A549 treated with GW870086 at 1 μM for 4 hours (cell line): ENCODE measurements around the gene SPANXN4. TPM values are rescaled to one million over a fixed set of nuclear protein-coding genes. Genes with fewer than 3 reads are reported as not detected.

ENCODE experiments used
- total RNA-seq: library from RNA; stranded (reverse); fragments of 200-300 nt; extraction: Qiagen RNA extraction; gene quantifications from 5 replicates; pipeline ENCODE4 v1.2.3, GENCODE V29; 2022; ENCODE audit warnings: low read depth

Gene SPANXN4, protein sequence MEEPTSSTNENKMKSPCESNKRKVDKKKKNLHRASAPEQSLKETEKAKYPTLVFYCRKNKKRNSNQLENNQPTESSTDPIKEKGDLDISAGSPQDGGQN
- total RNA-seq: not detected in 5 replicates

DNA sequence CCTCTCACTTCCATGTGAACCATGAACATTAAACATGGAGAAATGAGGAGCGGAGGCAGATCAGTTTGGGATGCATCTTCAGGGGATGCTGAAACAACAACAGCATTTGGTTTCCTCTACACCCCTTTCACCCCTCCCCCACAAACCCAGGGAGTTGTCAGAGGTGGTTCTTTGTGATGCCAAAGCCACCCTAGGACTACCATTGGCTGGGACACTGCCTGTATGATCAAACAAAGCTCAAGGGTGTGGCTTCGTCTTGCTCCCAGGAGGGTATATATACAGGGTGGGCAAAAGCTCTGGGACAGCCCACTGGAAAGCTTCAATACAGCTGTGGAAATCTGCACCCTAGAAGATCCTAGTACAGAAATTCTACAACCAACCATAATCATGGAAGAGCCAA, at the start of gene SPANXN4:
Gene SPANXN4 (plus strand): TSS at position 301 of the 400 bp plus-strand sequence. CDS start 87 bp downstream, at position 388.

